Right lobe of liver (tissue), 6 donors: ENCODE data around the gene SLC28A2. TPM values are rescaled to one million over a fixed set of nuclear protein-coding genes. Genes with fewer than 3 reads are reported as not detected.
A peak's percentile ranks its signal among the peaks of the same experiment; 100 is the strongest.
"Not testable (repeated sequence)": the region's sequence is repeated elsewhere in the genome, so short reads cannot be mapped to it uniquely, and the experiment has no call there.

Experiments
- ATAC-seq, 4 donors: fragments of 200-7000 bp; cut with Tn5 transposase; one replicate each; pipeline ENCODE4 v1.9.1; 2020; ENCODE audit warnings: mild to moderate bottlenecking in 4 of 4, moderate library complexity in 4 of 4
- DNase-seq, 3 donors: peaks; one replicate each; pipeline ENCODE4 v3.0.0-alpha.2; 2020
- H3K27ac ChIP-seq, 3 donors: fragments of 200-600 bp; one replicate each; pipeline ENCODE4 v1.8.0; 2022
- H3K27me3 ChIP-seq, 2 donors: fragments of 200-600 bp; one replicate each; pipeline ENCODE4 v1.8.0; 2022
- H3K36me3 ChIP-seq, 4 donors: fragments of 200-600 bp; sonication (generic) in 1 of 4; one replicate each; pipeline versions ENCODE4 v1.5.1 to v1.8.0; 2017 to 2022; ENCODE audit warnings: control low read depth in 1 of 4
- H3K4me1 ChIP-seq, 4 donors: fragments of 200-600 bp; sonication (generic) in 1 of 4; one replicate each; pipeline versions ENCODE4 v1.5.1 to v1.8.0; 2017 to 2022; ENCODE audit warnings: control low read depth in 1 of 4
- H3K4me3 ChIP-seq, 3 donors: fragments of 200-600 bp; one replicate each; pipeline ENCODE4 v1.8.0; 2022
- H3K9me3 ChIP-seq, 4 donors: fragments of 200-600 bp; sonication (generic) in 1 of 4; one replicate each; pipeline versions ENCODE4 v1.5.1 to v1.8.0; 2017 to 2022; ENCODE audit warnings: control low read depth in 1 of 4
- CTCF ChIP-seq, 4 donors: fragments of 200-600 bp in 3 of 4; fragments of 450-650 bp in 1 of 4; IDR thresholded peaks; one replicate each; pipeline versions ENCODE4 v1.5.1 to v1.8.0; 2016 to 2022; ENCODE audit warnings: antibody characterized with exemption in 4 of 4, mild to moderate bottlenecking in 2 of 4
- POLR2A ChIP-seq: fragments of 450-650 bp; IDR thresholded peaks from one replicate; pipeline ENCODE4 v1.6.1; 2017; ENCODE audit warnings: antibody characterized with exemption, mild to moderate bottlenecking
- WGBS: methylation state at CpG from one replicate; pipeline ENCODE4 v1.1.6; 2018; ENCODE audit warnings: low coverage, low lambda C conversion rate; ENCODE audit not compliant: insufficient coverage; ENCODE audit errors: missing lambda C conversion rate; 5-methylcytosine and 5-hydroxymethylcytosine counted together
- intact Hi-C, 2 donors: fragments of 100-400 bp; cut with DNase I; formaldehyde crosslinking; loops; one replicate each; pipeline versions ENCODE4 v1.11.2 to v1.14.1; 2022
- total RNA-seq, 6 experiments: library from RNA; depleted of rRNA in 2 of 6; stranded (reverse); fragments of >200 nt in 2 of 6; fragmentation: NEBNext Ultra II Directional in 3 of 6; extraction: Animal tissue kit (Norgen Biotek cat#: 25700) in 3 of 6; gene quantifications; one replicate each; pipeline versions ENCODE4 v1.1.0 to v1.2.4, GENCODE V29; 2016 to 2023
- donor health status: DM: no; HTN: yes; CAD: no.
- donor health status: DM: no; HTN: no; CAD: no.
- donor health status: DM: no; HTN: no; CAD: no.
- donor health status: DM: no; HTN: yes; CAD: no.
- donor health status: DM: no; HTN: yes; CAD: no.

SLC28A2 gene
- total RNA-seq, 6 experiments from 2014 or later: 0.04 to 0.81 (median 0.19) TPM; not detected in 2

- peak; percentile 66 to 79 (median 70) for TF ChIP-seq CTCF (IDR thresholded peaks at IDR 0.05)
- no peak for TF ChIP-seq POLR2A
- intact Hi-C loops: no loop called here
- H3K36me3 ChIP-seq: no peaks in the 10 kb centered on the region
- H3K9me3 ChIP-seq: no peaks in the 10 kb centered on the region
- H3K27me3 ChIP-seq: no peaks in the 10 kb centered on the region
- H3K4me1 ChIP-seq: peaks cover 0 to 16% (median 0%) of the 10 kb centered on the region in 4 donors
- ATAC-seq: peak; percentile 80 to 90 (median 90)
- WGBS: 21% methylated on average over 5 of the region's 5 CpGs
- peak overlapping the region in 1 of 3 donors; percentile 5 for H3K4me3 ChIP-seq
- DNase-seq: no peak
- peak overlapping the region in 1 of 3 donors; percentile 42 for H3K27ac ChIP-seq
Observed at GRCh38 chr15:45307230-45307924, 55.3 kb downstream of the SLC28A2 start.

DNA sequence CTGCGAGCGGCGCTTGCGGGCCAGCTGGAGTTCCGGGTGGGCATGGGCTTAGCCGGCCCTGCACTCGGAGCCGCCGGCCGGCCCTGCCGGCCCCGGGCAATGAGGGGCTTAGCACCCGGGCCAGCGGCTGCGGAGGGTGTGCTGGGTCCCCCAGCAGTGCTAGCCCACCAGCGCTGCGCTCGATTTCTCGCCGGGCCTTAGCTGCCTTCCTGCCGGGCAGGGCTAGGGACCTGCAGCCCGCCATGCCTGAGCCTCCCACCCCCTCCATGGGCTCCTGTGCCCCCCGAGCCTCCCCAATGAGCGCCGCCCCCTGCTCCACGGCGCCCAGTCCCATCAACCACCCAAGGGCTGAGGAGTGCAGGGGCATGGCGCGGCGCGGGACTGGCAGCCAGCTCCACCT is 62.1 kb downstream of the SLC28A2 start:
- H3K27ac ChIP-seq, H3K9me3 ChIP-seq, H3K36me3 ChIP-seq, DNase-seq, H3K4me3 ChIP-seq, H3K27me3 ChIP-seq, ATAC-seq: not testable (repeated sequence)
- intact Hi-C loops: loop anchor here in 1 of 2 donors (10.0 kb wide), 1 partner anchor 81 kb away; no protein-coding TSS in a partner anchor
- no CpG with 5 or more reads among the region's 31 CpGs for WGBS
- peaks cover 0 to 10% (median 0%) of the 10 kb centered on the region in 4 donors for H3K4me1 ChIP-seq

DNA sequence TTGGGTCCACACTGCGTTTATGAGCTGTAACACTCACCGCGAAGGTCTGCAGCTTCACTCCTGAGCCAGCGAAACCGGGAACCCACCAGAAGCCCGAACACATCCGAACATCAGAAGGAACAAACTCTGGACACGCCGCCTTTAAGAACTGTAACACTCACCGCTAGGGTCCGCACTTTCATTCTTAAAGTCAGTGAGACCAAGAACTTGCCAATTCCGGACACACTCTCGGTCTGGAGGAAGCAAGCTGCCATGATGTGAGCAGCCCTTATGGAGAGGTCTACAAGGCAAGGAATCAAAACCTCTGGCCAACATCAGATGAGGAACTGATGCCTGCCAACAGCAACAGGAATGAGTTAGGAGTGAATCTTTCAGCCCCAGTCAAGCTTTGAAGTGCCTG is 62.9 kb downstream of the SLC28A2 start:
- H3K4me1 ChIP-seq: peaks cover 0 to 10% (median 0%) of the 10 kb centered on the region in 4 donors
- ATAC-seq (peak in 2 of 4 donors; percentile 33 to 37), DNase-seq (no peak)
- no peak overlapping the region for H3K27ac ChIP-seq
- intact Hi-C loops: loop anchor here in 1 of 2 donors (10.0 kb wide), 1 partner anchor 80 kb away; no protein-coding TSS in a partner anchor
- H3K27me3 ChIP-seq: no peaks in the 10 kb centered on the region
- peak in 3 of 4 donors; percentile 8 to 22 (median 21) for TF ChIP-seq CTCF (IDR thresholded peaks at IDR 0.05)
- TF ChIP-seq POLR2A: no peak
- 79% methylated on average over 9 of the region's 13 CpGs for WGBS
- no peaks in the 10 kb centered on the region for H3K36me3 ChIP-seq
- H3K9me3 ChIP-seq: no peaks in the 10 kb centered on the region
- no peak overlapping the region for H3K4me3 ChIP-seq

GRCh38 chr15:45319472-45320214 is 67.6 kb downstream of the SLC28A2 start:
- no peaks in the 10 kb centered on the region for H3K4me1 ChIP-seq
- H3K36me3 ChIP-seq: no peaks in the 10 kb centered on the region
- no peaks in the 10 kb centered on the region for H3K27me3 ChIP-seq
- ATAC-seq: no peak
- no peak for DNase-seq
- H3K9me3 ChIP-seq: no peaks in the 10 kb centered on the region
- TF ChIP-seq CTCF (IDR thresholded peaks at IDR 0.05) (no peak), POLR2A (no peak)
- H3K4me3 ChIP-seq: no peak overlapping the region
- WGBS: 81% methylated on average over 7 of the region's 7 CpGs
- H3K27ac ChIP-seq: no peak overlapping the region
- intact Hi-C loops: loop anchor here in 1 of 2 donors (10.0 kb wide), 1 partner anchor 75 kb away; no protein-coding TSS in a partner anchor
